Lower lobe of right lung (tissue), 2 donors: ENCODE results near the gene PDE4A. TPM values are rescaled to one million over a fixed set of nuclear protein-coding genes. Genes with fewer than 3 reads are reported as not detected.
A peak's percentile ranks its signal among the peaks of the same experiment; 100 is the strongest.
"Not testable (repeated sequence)": the region's sequence is repeated elsewhere in the genome, so short reads cannot be mapped to it uniquely, and the experiment has no call there.

Experiments used
- ATAC-seq, 2 donors: fragments of 200-7000 bp; cut with Tn5 transposase; one replicate each; pipeline ENCODE4 v1.9.1; 2020 to 2022; ENCODE audit warnings: mild to moderate bottlenecking in 2 of 2, moderate library complexity in 2 of 2
- DNase-seq: peaks from one replicate; pipeline ENCODE4 v3.0.0-alpha.2; 2020
- H3K27ac ChIP-seq: fragments of 200-600 bp; one replicate; pipeline ENCODE4 v1.8.0; 2022
- H3K27me3 ChIP-seq: fragments of 200-600 bp; one replicate; pipeline ENCODE4 v1.8.0; 2022; ENCODE audit warnings: low read depth
- H3K36me3 ChIP-seq: fragments of 200-600 bp; one replicate; pipeline ENCODE4 v1.8.0; 2022; ENCODE audit warnings: mild to moderate bottlenecking
- H3K4me1 ChIP-seq: fragments of 200-600 bp; one replicate; pipeline ENCODE4 v1.8.0; 2022
- H3K4me3 ChIP-seq: fragments of 200-600 bp; one replicate; pipeline ENCODE4 v1.8.0; 2022; ENCODE audit warnings: mild to moderate bottlenecking
- H3K9me3 ChIP-seq: fragments of 200-600 bp; one replicate; pipeline ENCODE4 v1.8.0; 2022
- intact Hi-C: fragments of 100-400 bp; cut with DNase I; formaldehyde crosslinking; loops from one replicate; pipeline ENCODE4 v1.11.0; 2022
- long read RNA-seq: library from polyadenylated mRNA; unstranded; transcript quantifications from one replicate; pipeline ENCODE4 v2.0.0, GENCODE V29; 2021
- total RNA-seq: library from RNA; stranded (reverse); fragmentation: NEBNext Ultra II Directional; extraction: Animal tissue kit (Norgen Biotek cat#: 25700); gene quantifications from one replicate; pipeline ENCODE4 v1.2.1, GENCODE V29; 2021
- TF ChIP-seq, protein P1 (sequence below): fragments of 200-600 bp; IDR thresholded peaks from one replicate; pipeline ENCODE4 v1.8.0; 2022; ENCODE audit warnings: antibody characterized with exemption, mild to moderate bottlenecking
- donor health status: DM: no; HTN: yes; CAD: no; lungs with severe emphysema.

The PDE4A gene
- total RNA-seq: 35.9 TPM
- long read RNA-seq, transcript PDE4A-201 (15 exons, 2,583 nt): major isoform, 39 of 91 reads
- long read RNA-seq, partial matches to known transcripts: 31 of 91 reads
- long read RNA-seq, other reads (novel, unspliced or antisense): 20 of 91 reads

DNA sequence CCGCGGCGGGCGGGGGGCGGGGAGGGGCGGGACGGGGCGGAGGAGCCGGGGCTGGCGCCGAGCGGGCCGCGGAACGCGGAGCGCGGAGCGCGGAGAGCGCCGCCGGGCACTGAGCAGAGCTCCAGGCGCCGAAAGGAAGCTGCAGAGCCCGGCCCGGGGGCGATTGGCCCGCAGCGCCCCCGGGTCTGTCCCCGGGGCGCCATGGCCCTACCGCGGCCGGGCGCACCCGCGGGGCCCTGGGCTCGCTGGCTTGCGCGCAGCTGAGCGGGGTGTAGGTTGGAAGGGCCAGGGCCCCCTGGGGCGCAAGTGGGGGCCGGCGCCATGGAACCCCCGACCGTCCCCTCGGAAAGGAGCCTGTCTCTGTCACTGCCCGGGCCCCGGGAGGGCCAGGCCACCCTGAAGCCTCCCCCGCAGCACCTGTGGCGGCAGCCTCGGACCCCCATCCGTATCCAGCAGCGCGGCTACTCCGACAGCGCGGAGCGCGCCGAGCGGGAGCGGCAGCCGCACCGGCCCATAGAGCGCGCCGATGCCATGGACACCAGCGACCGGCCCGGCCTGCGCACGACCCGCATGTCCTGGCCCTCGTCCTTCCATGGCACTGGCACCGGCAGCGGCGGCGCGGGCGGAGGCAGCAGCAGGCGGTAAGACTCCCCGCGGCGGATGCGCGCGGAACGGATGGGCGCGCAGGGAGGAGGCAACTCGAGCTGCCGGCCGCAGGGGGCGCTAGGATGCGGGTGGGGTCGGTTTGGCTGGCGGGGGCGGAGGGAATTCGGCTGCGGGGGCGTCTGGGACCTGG, at the start of gene PDE4A:
PDE4A (plus strand) TSS at position 95 of the 796 bp plus-strand sequence; CDS start at position 322, 227 bp downstream.
- Histone ChIP-seq H3K4me3 (peak within 1 kb of the TSS; percentile 34), H3K9me3 (no peaks in the 10 kb centered on the region), H3K4me1 (peaks cover 62% of the 10 kb centered on the region), H3K36me3 (no peaks in the 10 kb centered on the region), H3K27me3 (peaks cover 79% of the 10 kb centered on the region), H3K27ac (no peak within 1 kb of the TSS)
- TF ChIP-seq, protein P1, sequence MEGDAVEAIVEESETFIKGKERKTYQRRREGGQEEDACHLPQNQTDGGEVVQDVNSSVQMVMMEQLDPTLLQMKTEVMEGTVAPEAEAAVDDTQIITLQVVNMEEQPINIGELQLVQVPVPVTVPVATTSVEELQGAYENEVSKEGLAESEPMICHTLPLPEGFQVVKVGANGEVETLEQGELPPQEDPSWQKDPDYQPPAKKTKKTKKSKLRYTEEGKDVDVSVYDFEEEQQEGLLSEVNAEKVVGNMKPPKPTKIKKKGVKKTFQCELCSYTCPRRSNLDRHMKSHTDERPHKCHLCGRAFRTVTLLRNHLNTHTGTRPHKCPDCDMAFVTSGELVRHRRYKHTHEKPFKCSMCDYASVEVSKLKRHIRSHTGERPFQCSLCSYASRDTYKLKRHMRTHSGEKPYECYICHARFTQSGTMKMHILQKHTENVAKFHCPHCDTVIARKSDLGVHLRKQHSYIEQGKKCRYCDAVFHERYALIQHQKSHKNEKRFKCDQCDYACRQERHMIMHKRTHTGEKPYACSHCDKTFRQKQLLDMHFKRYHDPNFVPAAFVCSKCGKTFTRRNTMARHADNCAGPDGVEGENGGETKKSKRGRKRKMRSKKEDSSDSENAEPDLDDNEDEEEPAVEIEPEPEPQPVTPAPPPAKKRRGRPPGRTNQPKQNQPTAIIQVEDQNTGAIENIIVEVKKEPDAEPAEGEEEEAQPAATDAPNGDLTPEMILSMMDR: peak; percentile 29
- DNase-seq: no peak
- intact Hi-C loops: no loop called here
- ATAC-seq: no peak

DNA sequence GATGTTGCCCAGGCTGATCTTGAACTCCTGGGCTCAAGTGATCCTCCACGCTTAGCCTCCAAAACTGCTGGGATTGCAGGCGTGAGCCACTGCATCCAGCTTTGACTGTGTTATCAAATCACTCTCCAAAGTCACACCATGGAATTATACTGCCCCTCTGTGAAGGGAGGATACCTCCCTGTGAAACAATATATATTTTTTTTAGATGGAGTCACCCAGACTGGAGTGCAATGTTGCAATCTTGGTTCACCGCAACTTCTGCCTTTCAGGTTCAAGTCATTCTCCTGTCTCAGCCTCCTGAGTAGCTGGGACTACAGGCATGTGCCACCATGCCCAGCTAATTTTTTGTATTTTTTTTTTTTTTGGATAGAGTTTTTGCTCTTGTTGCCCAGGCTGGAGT, 47.6 kb upstream of the PDE4A start:
- no peak overlapping the region for H3K4me3 ChIP-seq
- H3K9me3 ChIP-seq: no peaks in the 10 kb centered on the region
- TF ChIP-seq, protein P1: no peak
- DNase-seq (no peak), ATAC-seq (peak; percentile 58 to 73)
- H3K4me1 ChIP-seq: no peaks in the 10 kb centered on the region
- no peak overlapping the region for H3K27ac ChIP-seq
- no peaks in the 10 kb centered on the region for H3K27me3 ChIP-seq
- intact Hi-C loops: no loop called here
- H3K36me3 ChIP-seq: peaks cover 79% of the 10 kb centered on the region

DNA sequence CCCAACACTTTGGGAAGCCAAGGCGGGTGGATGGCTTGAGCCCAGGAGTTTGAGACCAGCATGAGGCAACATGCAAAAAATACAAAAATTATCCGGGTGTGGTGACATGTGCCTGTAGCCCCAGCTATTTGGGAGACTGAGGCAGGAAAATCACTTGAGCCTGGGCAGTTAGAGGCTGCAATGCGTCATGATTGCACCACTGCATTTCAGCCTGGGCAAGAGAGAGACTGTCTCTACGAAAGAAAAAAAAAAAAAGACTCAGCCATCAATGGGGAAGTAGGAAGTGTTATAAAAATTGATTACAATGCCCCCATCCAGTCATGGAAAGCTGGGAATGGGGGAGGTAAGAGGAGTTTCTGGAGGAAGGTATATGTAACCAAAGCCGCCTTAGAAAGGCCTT, 45.4 kb upstream of the PDE4A start:
- no peak for ATAC-seq
- Histone ChIP-seq H3K27ac (no peak overlapping the region), H3K9me3 (no peaks in the 10 kb centered on the region), H3K4me1 (peaks cover 13% of the 10 kb centered on the region), H3K27me3 (no peaks in the 10 kb centered on the region), H3K36me3 (peaks cover 64% of the 10 kb centered on the region), H3K4me3 (no peak overlapping the region)
- TF ChIP-seq, protein P1: no peak
- no peak for DNase-seq
- intact Hi-C loops: no loop called here

DNA sequence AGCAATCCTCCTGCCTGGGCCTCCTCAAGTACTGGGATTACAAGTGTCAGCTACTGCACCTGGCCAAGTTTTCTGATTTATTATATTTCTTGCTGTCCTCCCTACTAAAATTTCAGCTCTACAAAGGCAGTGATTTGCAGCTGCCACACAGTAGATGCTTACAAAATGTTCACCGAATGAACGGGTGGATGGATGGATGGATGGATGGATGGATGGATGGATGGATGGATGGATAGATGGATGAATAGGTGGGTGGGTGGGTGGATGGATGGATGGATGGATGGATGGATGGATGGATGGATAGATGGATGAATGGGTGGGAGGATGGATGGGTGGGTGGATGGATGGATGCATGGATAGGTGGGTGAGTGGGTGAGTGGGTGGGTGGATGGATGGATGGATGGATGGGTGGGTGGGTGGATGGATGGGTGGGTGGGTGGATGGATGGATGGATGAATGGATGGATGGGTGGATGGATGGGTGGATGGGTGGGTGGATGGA, 43.1 kb upstream of the PDE4A start:
- H3K4me1 ChIP-seq: peaks cover 18% of the 10 kb centered on the region
- H3K4me3 ChIP-seq, H3K27ac ChIP-seq, intact Hi-C loops, H3K9me3 ChIP-seq, DNase-seq, ATAC-seq, H3K27me3 ChIP-seq: not testable (repeated sequence)
- H3K36me3 ChIP-seq: peaks cover 46% of the 10 kb centered on the region

DNA sequence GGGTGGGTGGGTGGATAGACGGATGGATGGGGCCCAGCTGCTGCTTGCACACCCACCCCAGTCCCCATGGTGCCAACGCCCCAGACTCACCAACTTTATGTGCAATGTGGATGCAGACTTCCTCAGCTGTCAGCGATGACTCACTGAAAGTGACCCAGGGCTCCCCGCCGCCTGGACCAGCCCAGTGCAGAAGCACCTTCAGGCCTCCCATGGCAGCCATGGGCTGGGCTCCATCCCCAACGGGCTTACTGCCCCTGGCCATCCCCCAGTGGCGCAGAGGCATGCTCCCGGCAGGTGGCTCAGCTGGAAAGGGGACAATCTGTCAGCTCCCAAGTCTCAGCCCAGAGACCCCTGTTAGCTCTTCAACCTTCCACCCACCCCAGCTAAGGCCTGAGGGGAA, 42.2 kb upstream of the PDE4A start:
- TF ChIP-seq, protein P1: no peak
- DNase-seq (no peak), ATAC-seq (no peak)
- intact Hi-C loops: no loop called here
- H3K27me3 ChIP-seq: no peaks in the 10 kb centered on the region
- peaks cover 38% of the 10 kb centered on the region for H3K36me3 ChIP-seq
- peaks cover 18% of the 10 kb centered on the region for H3K4me1 ChIP-seq
- H3K27ac ChIP-seq: no peak overlapping the region
- H3K4me3 ChIP-seq: no peak overlapping the region
- no peaks in the 10 kb centered on the region for H3K9me3 ChIP-seq

DNA sequence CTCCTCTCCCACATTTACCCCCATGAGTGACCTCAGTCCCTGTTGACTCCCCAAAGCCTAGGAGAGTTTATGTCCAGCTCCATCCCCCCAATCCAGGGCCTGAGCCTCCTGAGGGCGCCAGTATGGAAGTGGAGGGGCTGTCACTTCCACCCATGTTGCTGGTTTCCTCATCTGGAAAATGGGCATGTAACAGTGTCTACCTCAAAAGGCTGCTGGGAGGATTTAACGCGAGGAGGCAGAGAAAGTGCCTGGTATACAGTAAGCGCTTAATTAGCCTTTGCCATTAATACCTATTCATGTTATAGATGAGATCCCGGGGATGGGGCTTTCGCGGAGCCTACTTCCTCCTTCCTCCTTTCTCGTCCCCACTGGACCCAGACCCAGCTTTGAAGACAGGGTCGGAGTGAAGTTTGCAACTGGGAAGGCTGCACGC, 40.4 kb upstream of the PDE4A start:
- no peak for DNase-seq
- H3K27me3 ChIP-seq: no peaks in the 10 kb centered on the region
- H3K27ac ChIP-seq: peak overlapping the region; percentile 87
- ATAC-seq: peak in 1 of 2 donors; percentile 0
- H3K36me3 ChIP-seq: peaks cover 25% of the 10 kb centered on the region
- intact Hi-C loops: no loop called here
- H3K4me1 ChIP-seq: peaks cover 18% of the 10 kb centered on the region
- H3K4me3 ChIP-seq: peak overlapping the region; percentile 87
- H3K9me3 ChIP-seq: no peaks in the 10 kb centered on the region
- TF ChIP-seq, protein P1: no peak
